ENCODE measurements around the gene SERPINB6. TPM values are rescaled to one million over a fixed set of nuclear protein-coding genes. Genes with fewer than 3 reads are reported as not detected.

The SERPINB6 gene
- total RNA-seq, 1 experiment from 2014 or later, result 169 TPM

- Histone ChIP-seq H3K4me1 (replicated peaks; ENCODE audit: insufficient read depth) (peaks cover 85% of the 10 kb centered on the region), H3K27me3 (ENCODE audit: insufficient read depth, low read depth) (no peaks in the 10 kb centered on the region), H3K36me3 (ENCODE audit: low read depth) (no peaks in the 10 kb centered on the region), H3K79me2 (ENCODE audit: low read depth) (0 out of 2 replicates have a peak, but pooled peaks cover 3% of the 10 kb centered on the region), H3K4me3 (0 out of 2 replicates have a peak overlapping the region, but pooled peaks have one; percentile 14), H4K20me1 (ENCODE audit: insufficient read depth) (no peaks in the 10 kb centered on the region), H3K9me3 (ENCODE audit: insufficient read depth, low read depth) (no peaks in the 10 kb centered on the region), H3K4me2 (peak overlapping the region; percentile 62), H3F3A (ENCODE audit: insufficient read depth, low read depth) (peaks cover 44% of the 10 kb centered on the region), H3K9me2 (ENCODE audit: insufficient read depth) (no peaks in the 10 kb centered on the region), H2AFZ (no peak overlapping the region), H3K27ac (peak overlapping the region; percentile 96)
- ChIA-PET POLR2A (ENCODE audit: unreplicated experiment) (no interaction called here), CTCF (no interaction called here)
- TF ChIP-seq, protein P1, sequence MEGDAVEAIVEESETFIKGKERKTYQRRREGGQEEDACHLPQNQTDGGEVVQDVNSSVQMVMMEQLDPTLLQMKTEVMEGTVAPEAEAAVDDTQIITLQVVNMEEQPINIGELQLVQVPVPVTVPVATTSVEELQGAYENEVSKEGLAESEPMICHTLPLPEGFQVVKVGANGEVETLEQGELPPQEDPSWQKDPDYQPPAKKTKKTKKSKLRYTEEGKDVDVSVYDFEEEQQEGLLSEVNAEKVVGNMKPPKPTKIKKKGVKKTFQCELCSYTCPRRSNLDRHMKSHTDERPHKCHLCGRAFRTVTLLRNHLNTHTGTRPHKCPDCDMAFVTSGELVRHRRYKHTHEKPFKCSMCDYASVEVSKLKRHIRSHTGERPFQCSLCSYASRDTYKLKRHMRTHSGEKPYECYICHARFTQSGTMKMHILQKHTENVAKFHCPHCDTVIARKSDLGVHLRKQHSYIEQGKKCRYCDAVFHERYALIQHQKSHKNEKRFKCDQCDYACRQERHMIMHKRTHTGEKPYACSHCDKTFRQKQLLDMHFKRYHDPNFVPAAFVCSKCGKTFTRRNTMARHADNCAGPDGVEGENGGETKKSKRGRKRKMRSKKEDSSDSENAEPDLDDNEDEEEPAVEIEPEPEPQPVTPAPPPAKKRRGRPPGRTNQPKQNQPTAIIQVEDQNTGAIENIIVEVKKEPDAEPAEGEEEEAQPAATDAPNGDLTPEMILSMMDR (conservative IDR thresholded peaks at IDR 0.05), result no peak
- no peak for TF ChIP-seq EZH2 (IDR thresholded peaks at IDR 0.05; ENCODE audit: low read depth)
- intact Hi-C loops (cut with micrococcal nuclease; ENCODE audit: unreplicated experiment), result no loop called here
- no TSS peak for BruUV-seq (replicated peaks)
- DNase-seq, result peak; percentile 40 to 80
These were observed 11.2 kb upstream of the SERPINB6 start for GRCh38 chr6:2982426-2983117.

GRCh38 chr6:2980465-2980855 lies 9.1 kb upstream of the SERPINB6 start:
- intact Hi-C loops (cut with micrococcal nuclease; ENCODE audit: unreplicated experiment), result no loop called here
- TSS peak; percentile 48 for BruUV-seq (replicated peaks)
- CTCF ChIA-PET, result interaction anchor here (0.7 kb wide), 1 partner anchor 19 kb away, joined by 3 read pairs; no protein-coding TSS in a partner anchor

GRCh38 chr6:2979819-2980464 lies 8.6 kb upstream of the SERPINB6 start:
- Histone ChIP-seq H3K4me2 (peak overlapping the region; percentile 62), H3K4me3 (no peak overlapping the region), H3F3A (ENCODE audit: insufficient read depth, low read depth) (peaks cover 41% of the 10 kb centered on the region), H2AFZ (no peak overlapping the region), H3K27ac (peak overlapping the region; percentile 96), H4K20me1 (ENCODE audit: insufficient read depth) (no peaks in the 10 kb centered on the region), H3K36me3 (ENCODE audit: low read depth) (no peaks in the 10 kb centered on the region), H3K9me2 (ENCODE audit: insufficient read depth) (no peaks in the 10 kb centered on the region), H3K4me1 (replicated peaks; ENCODE audit: insufficient read depth) (peaks cover 81% of the 10 kb centered on the region), H3K9me3 (ENCODE audit: insufficient read depth, low read depth) (no peaks in the 10 kb centered on the region), H3K27me3 (ENCODE audit: insufficient read depth, low read depth) (no peaks in the 10 kb centered on the region), H3K79me2 (ENCODE audit: low read depth) (0 out of 2 replicates have a peak, but pooled peaks cover 3% of the 10 kb centered on the region)
- TSS peak; percentile 93 for BruUV-seq (replicated peaks)
- ChIA-PET CTCF (interaction anchor here (0.7 kb wide), 1 partner anchor 19 kb away, joined by 3 read pairs; no protein-coding TSS in a partner anchor), POLR2A (ENCODE audit: unreplicated experiment) (interaction anchor here (0.6 to 0.7 kb wide), 2 partner anchors 19 to 138 kb away, joined by 3 to 21 read pairs; partner anchors contain the start of gene SERPINB1)
- DNase-seq, result peak in 1 of 2 experiments; percentile 52
- TF ChIP-seq, protein P1 (conservative IDR thresholded peaks at IDR 0.05), result no peak
- no peak for TF ChIP-seq EZH2 (IDR thresholded peaks at IDR 0.05; ENCODE audit: low read depth)
- intact Hi-C loops (cut with micrococcal nuclease; ENCODE audit: unreplicated experiment), result no loop called here

More at GRCh38 chr6:2980465-2980855, 9.1 kb upstream of the SERPINB6 start:
- no peak overlapping the region for H3K4me3 ChIP-seq
- POLR2A ChIA-PET (ENCODE audit: unreplicated experiment), result interaction anchor here (0.7 kb wide), 1 partner anchor 139 kb away, joined by 3 read pairs; the partner anchor contains the start of gene SERPINB1
- H3K79me2 ChIP-seq (ENCODE audit: low read depth), result 0 out of 2 replicates have a peak, but pooled peaks cover 3% of the 10 kb centered on the region
- peak in 1 of 2 experiments; percentile 69 for DNase-seq
- peak overlapping the region; percentile 96 for H3K27ac ChIP-seq
- peaks cover 45% of the 10 kb centered on the region for H3F3A ChIP-seq (ENCODE audit: insufficient read depth, low read depth)
- H3K9me3 ChIP-seq (ENCODE audit: insufficient read depth, low read depth), result no peaks in the 10 kb centered on the region
- no peak overlapping the region for H2AFZ ChIP-seq
- no peaks in the 10 kb centered on the region for H3K9me2 ChIP-seq (ENCODE audit: insufficient read depth)
- no peaks in the 10 kb centered on the region for H4K20me1 ChIP-seq (ENCODE audit: insufficient read depth)
- peak overlapping the region; percentile 62 for H3K4me2 ChIP-seq
- no peak for TF ChIP-seq EZH2 (IDR thresholded peaks at IDR 0.05; ENCODE audit: low read depth)
- TF ChIP-seq, protein P1 (conservative IDR thresholded peaks at IDR 0.05), result no peak
- peaks cover 86% of the 10 kb centered on the region for H3K4me1 ChIP-seq (replicated peaks; ENCODE audit: insufficient read depth)
- no peaks in the 10 kb centered on the region for H3K27me3 ChIP-seq (ENCODE audit: insufficient read depth, low read depth)
- H3K36me3 ChIP-seq (ENCODE audit: low read depth), result no peaks in the 10 kb centered on the region
